H9 (cell line): ENCODE results near the gene BCAS1. TPM values are rescaled to one million over a fixed set of nuclear protein-coding genes. Genes with fewer than 3 reads are reported as not detected.
A peak's percentile ranks its signal among the peaks of the same experiment; 100 is the strongest.

Experiments used
- DNase-seq: peaks from one replicate; pipeline ENCODE4 v3.0.0-alpha.2; 2017
- H2AFZ ChIP-seq: one replicate; pipeline ENCODE4 v1.6.1; 2013; ENCODE audit warnings: mild to moderate bottlenecking, low read length, control low read depth, moderate library complexity
- H2AK5ac ChIP-seq: 2 replicates; pipeline ENCODE4 v1.6.1; 2013; ENCODE audit warnings: low read length, control low read depth, mixed read lengths; ENCODE audit not compliant: insufficient read length
- H2BK120ac ChIP-seq: one replicate; pipeline ENCODE4 v1.6.1; 2013; ENCODE audit warnings: low read depth, mild to moderate bottlenecking, low read length, control low read depth, inconsistent platforms; ENCODE audit not compliant: poor library complexity, severe bottlenecking
- H2BK12ac ChIP-seq: 2 replicates; pipeline ENCODE4 v1.6.1; 2013; ENCODE audit warnings: low read length, control low read depth, mixed read lengths, low read depth; ENCODE audit not compliant: insufficient read length
- H2BK15ac ChIP-seq: 2 replicates; pipeline ENCODE4 v1.6.1; 2013; ENCODE audit warnings: low read depth, low read length, control low read depth
- H2BK20ac ChIP-seq: one replicate; pipeline ENCODE4 v1.6.1; 2013; ENCODE audit warnings: low read depth, mild to moderate bottlenecking, low read length, control low read depth, inconsistent platforms; ENCODE audit not compliant: poor library complexity, severe bottlenecking
- H2BK5ac ChIP-seq: 2 replicates; pipeline ENCODE4 v1.6.1; 2013; ENCODE audit warnings: low read length, control low read depth, mixed read lengths; ENCODE audit not compliant: insufficient read length
- H3K14ac ChIP-seq: 2 replicates; pipeline ENCODE4 v1.6.1; 2013; ENCODE audit warnings: low read length, control low read depth; ENCODE audit not compliant: insufficient read depth
- H3K18ac ChIP-seq: 2 replicates; pipeline ENCODE4 v1.6.1; 2013; ENCODE audit warnings: low read depth, mild to moderate bottlenecking, mixed read lengths, low read length, control low read depth; ENCODE audit not compliant: insufficient read length
- H3K23ac ChIP-seq: 2 replicates; pipeline ENCODE4 v1.6.1; 2013; ENCODE audit warnings: low read length, control low read depth, mixed read lengths, low read depth; ENCODE audit not compliant: insufficient read length
- H3K23me2 ChIP-seq: 2 replicates; pipeline ENCODE4 v1.6.1; 2013; ENCODE audit warnings: low read depth, mild to moderate bottlenecking, mixed read lengths, low read length, control low read depth; ENCODE audit not compliant: insufficient read length, poor library complexity, severe bottlenecking
- H3K27ac ChIP-seq: 2 replicates; pipeline ENCODE4 v1.5.1; 2013; ENCODE audit warnings: low read length, control low read depth, mixed read lengths, low read depth; ENCODE audit not compliant: insufficient read length
- H3K27me3 ChIP-seq: 2 replicates; pipeline ENCODE4 v1.6.1; 2013; ENCODE audit warnings: low read length, control low read depth, inconsistent platforms; ENCODE audit not compliant: insufficient read depth
- H3K4ac ChIP-seq: 2 replicates; pipeline ENCODE4 v1.6.1; 2013; ENCODE audit warnings: low read depth, mild to moderate bottlenecking, control low read depth, inconsistent platforms, low read length, moderate library complexity
- H3K4me1 ChIP-seq: 2 replicates; pipeline ENCODE4 v1.6.1; 2013; ENCODE audit warnings: low read length, control low read depth, inconsistent platforms; ENCODE audit not compliant: insufficient read depth
- H3K4me2 ChIP-seq: 2 replicates; pipeline ENCODE4 v1.6.1; 2013; ENCODE audit warnings: low read length, control low read depth, mixed read lengths; ENCODE audit not compliant: insufficient read length, insufficient read depth
- H3K56ac ChIP-seq: 2 replicates; pipeline ENCODE4 v1.6.1; 2013; ENCODE audit warnings: low read depth, mild to moderate bottlenecking, mixed read lengths, low read length, control low read depth; ENCODE audit not compliant: insufficient read length
- H3K79me1 ChIP-seq: 2 replicates; pipeline ENCODE4 v1.6.1; 2013; ENCODE audit warnings: low read depth, mild to moderate bottlenecking, moderate library complexity, low read length, control low read depth, inconsistent platforms; ENCODE audit not compliant: insufficient read depth, poor library complexity, severe bottlenecking
- H3K79me2 ChIP-seq: 2 replicates; pipeline ENCODE4 v1.6.1; 2013; ENCODE audit warnings: low read length, control low read depth, inconsistent platforms; ENCODE audit not compliant: insufficient read depth
- H3K9ac ChIP-seq: 2 replicates; pipeline ENCODE4 v1.6.1; 2013; ENCODE audit warnings: low read length, control low read depth, mixed read lengths; ENCODE audit not compliant: insufficient read length; ENCODE audit errors: extremely low read depth
- H3K9me3 ChIP-seq: one replicate; pipeline ENCODE4 v1.6.1; 2013; ENCODE audit warnings: low read depth, low read length, inconsistent platforms; ENCODE audit not compliant: control insufficient read depth
- H3T11ph ChIP-seq: one replicate; pipeline ENCODE4 v1.6.1; 2013; ENCODE audit warnings: mild to moderate bottlenecking, low read length, control low read depth, inconsistent platforms
- H4K20me1 ChIP-seq: one replicate; pipeline ENCODE4 v1.6.1; 2013; ENCODE audit not compliant: control insufficient read depth, insufficient read length, insufficient read depth
- H4K5ac ChIP-seq: 2 replicates; pipeline ENCODE4 v1.6.1; 2013; ENCODE audit warnings: low read depth, mild to moderate bottlenecking, mixed read lengths, low read length, control low read depth; ENCODE audit not compliant: insufficient read length
- H4K8ac ChIP-seq: replicated peaks from 2 replicates; pipeline ENCODE4 v1.6.1; 2013; ENCODE audit warnings: low read length, control low read depth, mixed read lengths, low read depth; ENCODE audit not compliant: insufficient read length
- H4K91ac ChIP-seq: 2 replicates; pipeline ENCODE4 v1.6.1; 2013; ENCODE audit warnings: low read depth, mild to moderate bottlenecking, moderate library complexity, mixed read lengths, low read length, control low read depth; ENCODE audit not compliant: insufficient read length
- H3K27ac Mint-ChIP-seq, 3 experiments: 2 replicates in 2 of 3; 3 replicates in 1 of 3; pipeline ENCODE4 v1.8.0; 2020 to 2021; ENCODE audit warnings: mixed read lengths in 3 of 3, mild to moderate bottlenecking in 1 of 3, moderate library complexity in 1 of 3
- H3K27me3 Mint-ChIP-seq: 2 replicates; pipeline ENCODE4 v1.8.0; 2021; ENCODE audit warnings: low read depth, mild to moderate bottlenecking, moderate library complexity, mixed read lengths
- H3K36me3 Mint-ChIP-seq, 3 experiments: 2 replicates in 2 of 3; 3 replicates in 1 of 3; pipeline ENCODE4 v1.8.0; 2020 to 2021; ENCODE audit warnings: low read depth in 3 of 3, mixed read lengths in 3 of 3; ENCODE audit not compliant: insufficient read depth in 1 of 3
- H3K4me1 Mint-ChIP-seq, 2 experiments: 2 replicates each; pipeline ENCODE4 v1.8.0; 2020; ENCODE audit warnings: mixed read lengths in 2 of 2
- H3K4me3 Mint-ChIP-seq, 2 experiments: 2 replicates in 1 of 2; 3 replicates in 1 of 2; pipeline ENCODE4 v1.8.0; 2020 to 2021; ENCODE audit warnings: mild to moderate bottlenecking in 2 of 2, mixed read lengths in 2 of 2, moderate library complexity in 1 of 2
- H3K9me3 Mint-ChIP-seq, 2 experiments: 2 replicates in 1 of 2; 3 replicates in 1 of 2; pipeline ENCODE4 v1.8.0; 2020; ENCODE audit warnings: mild to moderate bottlenecking in 2 of 2, mixed read lengths in 2 of 2, moderate library complexity in 1 of 2
- CTCF ChIP-seq: fragments of 200-600 bp; sonication (generic); conservative IDR thresholded peaks from 3 replicates; pipeline ENCODE4 v1.8.0; 2021; ENCODE audit warnings: antibody characterized with exemption, mild to moderate bottlenecking
- WGBS: extraction: QIAGEN DNeasy Blood & Tissue Kit; methylation state at CpG from one replicate; pipeline ENCODE4 v1.1.7; 2013; ENCODE audit warnings: missing lambda C conversion rate, low lambda C conversion rate, mixed read lengths; ENCODE audit not compliant: insufficient read length; ENCODE audit errors: extremely low coverage; 5-methylcytosine and 5-hydroxymethylcytosine counted together
- total RNA-seq: library from RNA; stranded (reverse); gene quantifications from 2 replicates; pipeline ENCODE4 v1.2.1, GENCODE V29; 2021

The BCAS1 gene
- total RNA-seq, 1 experiment from 2014 or later: 0.15 TPM

DNA sequence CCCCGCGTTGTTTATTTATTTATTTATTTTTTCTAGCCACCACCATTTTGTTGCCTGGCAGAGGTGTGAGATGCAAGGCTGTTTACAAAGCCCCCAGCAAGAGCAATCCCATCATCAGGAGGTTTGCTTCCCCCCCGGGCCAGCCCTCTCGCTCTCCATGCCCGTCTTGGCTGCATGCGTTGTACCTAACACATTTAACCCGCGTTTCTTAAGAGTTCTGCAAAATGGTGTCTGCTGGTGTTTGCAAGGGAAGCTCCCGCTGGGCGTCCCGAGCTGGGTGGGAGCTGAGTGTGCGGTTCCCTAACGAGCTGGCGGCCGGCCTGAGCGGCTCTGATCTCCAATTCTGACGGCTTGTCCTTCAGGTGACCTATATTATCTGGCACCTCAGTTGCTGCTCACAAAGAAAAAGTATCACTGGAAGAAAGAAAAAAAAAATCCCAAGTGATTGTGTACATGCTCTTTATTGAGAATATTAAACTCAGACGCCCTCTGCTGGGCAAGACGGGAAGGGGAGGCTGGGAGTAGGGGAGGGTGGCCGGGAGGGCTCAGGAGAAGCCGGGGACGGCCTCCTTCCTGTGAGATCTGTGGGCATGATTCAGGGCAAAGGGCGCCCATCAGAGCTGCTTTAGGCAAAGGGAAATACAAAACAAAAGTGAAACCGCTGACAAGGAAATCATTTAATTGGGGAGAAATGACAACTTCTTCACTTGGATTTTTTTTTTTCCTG lies 154.8 kb downstream of the BCAS1 start:
- no peak overlapping the region for H3K18ac ChIP-seq
- peaks cover 46 to 55% of the 10 kb centered on the region in 2 experiments for H3K4me1 Mint-ChIP-seq
- no peak overlapping the region for H2BK120ac ChIP-seq
- peaks cover 7 to 8% of the 10 kb centered on the region in 2 experiments for H3K9me3 Mint-ChIP-seq
- peak; percentile 92 for TF ChIP-seq CTCF
- no peaks in the 10 kb centered on the region for H3K79me1 ChIP-seq
- H4K8ac ChIP-seq: no peak overlapping the region
- no peak overlapping the region for H2AK5ac ChIP-seq
- 0 out of 2 replicates have a peak overlapping the region, but pooled peaks have one; percentile 72 for H3K14ac ChIP-seq
- H3K4me2 ChIP-seq: peak overlapping the region; percentile 75
- H3K23me2 ChIP-seq: no peaks in the 10 kb centered on the region
- H3K27me3 ChIP-seq: no peaks in the 10 kb centered on the region
- WGBS: no CpG with 5 or more reads among the region's 24 CpGs
- H2AFZ ChIP-seq: no peak overlapping the region
- peak; percentile 87 for DNase-seq
- no peak overlapping the region for H3K4ac ChIP-seq
- H3K9ac ChIP-seq: peak overlapping the region; percentile 65
- H3T11ph ChIP-seq: no peak overlapping the region
- no peak overlapping the region for H2BK12ac ChIP-seq
- H4K20me1 ChIP-seq: no peaks in the 10 kb centered on the region
- H3K9me3 ChIP-seq: peaks cover 4% of the 10 kb centered on the region
- H2BK15ac ChIP-seq: no peak overlapping the region
- no peak overlapping the region for H3K56ac ChIP-seq
- peak overlapping the region; percentile 68 to 98 (median 93) for H3K27ac Mint-ChIP-seq
- no peak overlapping the region for H4K5ac ChIP-seq
- H3K4me3 Mint-ChIP-seq: peak overlapping the region; percentile 77 to 82
- H3K27ac ChIP-seq: no peak overlapping the region
- H3K27me3 Mint-ChIP-seq: no peaks in the 10 kb centered on the region; the same call in 1 of the 2 replicates
- peaks cover 8% of the 10 kb centered on the region; the same call in 1 of the 2 replicates for H3K4me1 ChIP-seq
- peaks cover 5 to 7% (median 6%) of the 10 kb centered on the region in 3 experiments; a peak in 6 of 7 replicates for H3K36me3 Mint-ChIP-seq
- no peak overlapping the region for H3K23ac ChIP-seq
- H3K79me2 ChIP-seq: no peaks in the 10 kb centered on the region
- no peak overlapping the region for H4K91ac ChIP-seq
- no peak overlapping the region for H2BK20ac ChIP-seq
- H2BK5ac ChIP-seq: no peak overlapping the region
